Hepatocyte (in vitro differentiated cells): Measurements from ENCODE around the gene GLRX. TPM values are rescaled to one million over a fixed set of nuclear protein-coding genes. Genes with fewer than 3 reads are reported as not detected.

Experiments
- DNase-seq: peaks from one replicate; pipeline ENCODE4 v3.0.0-alpha.2; 2016; ENCODE audit warnings: low spot score
- H2AFZ ChIP-seq: fragments of 200-600 bp; sonication (generic); 2 replicates; pipeline ENCODE4 v1.6.0; 2016; ENCODE audit warnings: antibody characterized with exemption, mild to moderate bottlenecking
- H3K27ac ChIP-seq: fragments of 200-600 bp; sonication (generic); 2 replicates; pipeline ENCODE4 v1.5.1; 2016; ENCODE audit warnings: mild to moderate bottlenecking
- H3K27me3 ChIP-seq: fragments of 200-600 bp; sonication (generic); 2 replicates; pipeline ENCODE4 v1.6.1; 2016
- H3K36me3 ChIP-seq: fragments of 200-600 bp; sonication (generic); replicated peaks from 2 replicates; pipeline ENCODE4 v1.5.1; 2016; ENCODE audit warnings: low read depth; ENCODE audit not compliant: insufficient read depth
- H3K4me1 ChIP-seq: fragments of 200-600 bp; sonication (generic); 2 replicates; pipeline ENCODE4 v1.5.1; 2016; ENCODE audit warnings: mild to moderate bottlenecking, moderate library complexity; ENCODE audit not compliant: insufficient read depth
- H3K4me2 ChIP-seq: fragments of 200-600 bp; sonication (generic); 2 replicates; pipeline ENCODE4 v1.6.0; 2016
- H3K4me3 ChIP-seq: fragments of 200-600 bp; sonication (generic); 2 replicates; pipeline ENCODE4 v1.5.1; 2016; ENCODE audit warnings: mild to moderate bottlenecking
- H3K79me2 ChIP-seq: fragments of 200-600 bp; sonication (generic); 2 replicates; pipeline ENCODE4 v1.6.0; 2017; ENCODE audit warnings: mild to moderate bottlenecking
- H3K9me2 ChIP-seq: fragments of 200-600 bp; sonication (generic); replicated peaks from 2 replicates; pipeline ENCODE4 v1.6.0; 2017; ENCODE audit warnings: mild to moderate bottlenecking; ENCODE audit not compliant: insufficient read depth
- H3K9me3 ChIP-seq: fragments of 200-600 bp; sonication (generic); 2 replicates; pipeline ENCODE4 v1.5.1; 2016; ENCODE audit warnings: low read depth, mild to moderate bottlenecking
- H4K20me1 ChIP-seq: fragments of 200-600 bp; sonication (generic); 2 replicates; pipeline ENCODE4 v1.6.0; 2016; ENCODE audit warnings: mild to moderate bottlenecking; ENCODE audit not compliant: insufficient read depth, poor library complexity, severe bottlenecking
- CTCF ChIP-seq: fragments of 200-600 bp; sonication (generic); IDR thresholded peaks from 2 replicates; pipeline ENCODE4 v1.5.1; 2016; ENCODE audit warnings: antibody characterized with exemption, mild to moderate bottlenecking; ENCODE audit not compliant: poor library complexity
- EZH2 ChIP-seq: fragments of 200-600 bp; sonication (generic); IDR thresholded peaks from 2 replicates; pipeline ENCODE4 v1.6.1; 2016; ENCODE audit warnings: antibody characterized with exemption, mild to moderate bottlenecking, borderline replicate concordance
- EZH2phosphoT487 ChIP-seq: fragments of 200-600 bp; sonication (generic); IDR thresholded peaks from one replicate; pipeline ENCODE4 v1.6.1; 2018; ENCODE audit warnings: antibody characterized with exemption, mild to moderate bottlenecking, low read depth, moderate library complexity; ENCODE audit not compliant: unreplicated experiment, severe bottlenecking
- WGBS: methylation state at CpG from one replicate; pipeline ENCODE4 v1.1.6; 2016; ENCODE audit warnings: low lambda C conversion rate; ENCODE audit errors: missing lambda C conversion rate; 5-methylcytosine and 5-hydroxymethylcytosine counted together
- polyA plus RNA-seq: library from polyadenylated mRNA; unstranded; fragments of >200 nt; fragmentation: Nextera tagmentation; extraction: Ambion mirVana; gene quantifications from 2 replicates; pipeline ENCODE4 v1.2.1, GENCODE V29; 2016
- total RNA-seq: library from RNA; depleted of rRNA; stranded (reverse); fragments of >200 nt; gene quantifications from 2 replicates; pipeline ENCODE4 v1.2.3, GENCODE V29; 2014

The GLRX gene
- total and polyA plus RNA-seq, 2 experiments from 2014 or later, result 79.1 to 101 TPM

- H4K20me1 ChIP-seq, result no peaks in the 10 kb centered on the region
- H3K79me2 ChIP-seq, result no peaks in the 10 kb centered on the region
- WGBS, result 98% methylated on average over 3 of the region's 3 CpGs
- no peaks in the 10 kb centered on the region for H3K27me3 ChIP-seq
- H3K9me3 ChIP-seq, result no peaks in the 10 kb centered on the region
- TF ChIP-seq EZH2 (no peak), EZH2phosphoT487 (no peak), CTCF (no peak)
- no peak overlapping the region for H2AFZ ChIP-seq
- H3K4me2 ChIP-seq, result no peak overlapping the region
- no peaks in the 10 kb centered on the region for H3K9me2 ChIP-seq
- no peak overlapping the region for H3K27ac ChIP-seq
- peaks cover 12% of the 10 kb centered on the region for H3K4me1 ChIP-seq
- no peaks in the 10 kb centered on the region for H3K36me3 ChIP-seq
- no peak overlapping the region for H3K4me3 ChIP-seq
- no peak for DNase-seq
Measured at GRCh38 chr5:95800553-95800952, 22.0 kb downstream of the GLRX start.

GRCh38 chr5:95799191-95799835 lies 23.2 kb downstream of the GLRX start:
- H3K4me1 ChIP-seq, result peaks cover 11% of the 10 kb centered on the region
- no peak for DNase-seq
- no peaks in the 10 kb centered on the region for H3K9me2 ChIP-seq
- H3K36me3 ChIP-seq, result no peaks in the 10 kb centered on the region
- no peaks in the 10 kb centered on the region for H4K20me1 ChIP-seq
- H3K27ac ChIP-seq, result no peak overlapping the region
- H3K79me2 ChIP-seq, result no peaks in the 10 kb centered on the region
- no peak overlapping the region for H3K4me2 ChIP-seq
- H3K27me3 ChIP-seq, result no peaks in the 10 kb centered on the region
- no peak overlapping the region for H2AFZ ChIP-seq
- no peaks in the 10 kb centered on the region for H3K9me3 ChIP-seq
- WGBS, result 95% methylated on average over 4 of the region's 4 CpGs
- H3K4me3 ChIP-seq, result no peak overlapping the region
- TF ChIP-seq EZH2phosphoT487 (no peak), EZH2 (no peak), CTCF (no peak)

GRCh38 chr5:95798545-95798944 lies 24.0 kb downstream of the GLRX start:
- H3K4me1 ChIP-seq, result peaks cover 8% of the 10 kb centered on the region
- H3K79me2 ChIP-seq, result no peaks in the 10 kb centered on the region
- no peak overlapping the region for H2AFZ ChIP-seq
- no peak overlapping the region for H3K4me3 ChIP-seq
- H3K9me2 ChIP-seq, result no peaks in the 10 kb centered on the region
- no peak overlapping the region for H3K4me2 ChIP-seq
- H3K27me3 ChIP-seq, result no peaks in the 10 kb centered on the region
- H3K27ac ChIP-seq, result no peak overlapping the region
- TF ChIP-seq EZH2, result no peak
- TF ChIP-seq CTCF, result no peak
- TF ChIP-seq EZH2phosphoT487, result no peak
- H4K20me1 ChIP-seq, result no peaks in the 10 kb centered on the region
- DNase-seq, result no peak
- H3K36me3 ChIP-seq, result no peaks in the 10 kb centered on the region
- H3K9me3 ChIP-seq, result no peaks in the 10 kb centered on the region

- H4K20me1 ChIP-seq, result no peaks in the 10 kb centered on the region
- WGBS, result 93% methylated on average over 2 of the region's 2 CpGs
- H3K79me2 ChIP-seq, result no peaks in the 10 kb centered on the region
- no peaks in the 10 kb centered on the region for H3K9me3 ChIP-seq
- TF ChIP-seq EZH2, result no peak
- TF ChIP-seq EZH2phosphoT487, result no peak
- TF ChIP-seq CTCF, result no peak
- H3K4me1 ChIP-seq, result peaks cover 5% of the 10 kb centered on the region
- H3K4me3 ChIP-seq, result no peak overlapping the region
- no peak overlapping the region for H2AFZ ChIP-seq
- no peak overlapping the region for H3K4me2 ChIP-seq
- H3K36me3 ChIP-seq, result no peaks in the 10 kb centered on the region
- H3K27me3 ChIP-seq, result no peaks in the 10 kb centered on the region
- no peaks in the 10 kb centered on the region for H3K9me2 ChIP-seq
- no peak overlapping the region for H3K27ac ChIP-seq
- no peak for DNase-seq
Measured at GRCh38 chr5:95798048-95798447, 24.5 kb downstream of the GLRX start.
